SK-N-SH (cell line): ENCODE measurements around the gene CDH15.

ENCODE experiments used
- EZH2phosphoT487 ChIP-seq: fragments of 200-600 bp; sonication (generic); IDR thresholded peaks from 2 replicates; pipeline ENCODE4 v1.6.1; 2017; ENCODE audit warnings: low read depth, mixed run types, mild to moderate bottlenecking, antibody characterized with exemption, moderate library complexity, borderline replicate concordance
- GABPA ChIP-seq: IDR thresholded peaks from 2 replicates; pipeline ENCODE4 v1.4.0; 2012; ENCODE audit warnings: low read depth, mild to moderate bottlenecking
- POLR2AphosphoS5 ChIP-seq: IDR thresholded peaks from 2 replicates; pipeline ENCODE4 v1.6.1; 2012; ENCODE audit warnings: low read depth, low read length
- RAD21 ChIP-seq: IDR thresholded peaks from 2 replicates; pipeline ENCODE4 v1.6.1; 2012; ENCODE audit warnings: mild to moderate bottlenecking, low read length
- SIN3A ChIP-seq: IDR thresholded peaks from 2 replicates; pipeline ENCODE4 v1.6.1; 2012; ENCODE audit warnings: low read depth, mild to moderate bottlenecking, low read length, moderate library complexity, borderline replicate concordance
- SMC3 ChIP-seq: IDR thresholded peaks from 2 replicates; pipeline ENCODE4 v1.6.1; 2012; ENCODE audit warnings: low read depth, low read length, improper control_type of control experiment
- TAF1 ChIP-seq: IDR thresholded peaks from 2 replicates; pipeline ENCODE4 v1.6.1; 2012; ENCODE audit warnings: low read depth, mild to moderate bottlenecking, low read length, moderate library complexity, borderline replicate concordance
- YY1 ChIP-seq: IDR thresholded peaks from 2 replicates; pipeline ENCODE4 v1.4.0; 2012; ENCODE audit warnings: low read depth, mild to moderate bottlenecking
- TF ChIP-seq, protein P1 (sequence below): fragments of 200-600 bp; sonication (generic); IDR thresholded peaks from 2 replicates; pipeline ENCODE4 v1.6.1; 2017; ENCODE audit warnings: antibody characterized with exemption, mild to moderate bottlenecking, moderate library complexity
- TF ChIP-seq, protein P2 (sequence below): IDR thresholded peaks from 2 replicates; pipeline ENCODE4 v1.4.0; 2012; ENCODE audit warnings: low read depth
- TF ChIP-seq, protein P3 (sequence below): IDR thresholded peaks from 2 replicates; pipeline ENCODE4 v1.4.0; 2012; ENCODE audit warnings: low read depth, borderline replicate concordance
- TF ChIP-seq, protein P4 (sequence below): fragments of 150-350 bp; IDR thresholded peaks from 2 replicates; pipeline ENCODE4 v1.6.1; 2017; ENCODE audit warnings: antibody characterized with exemption, low read length, low read depth, borderline replicate concordance
- TF ChIP-seq, protein P5 (sequence below): IDR thresholded peaks from 2 replicates; pipeline ENCODE4 v1.6.1; 2012; ENCODE audit warnings: mild to moderate bottlenecking, low read depth, low read length, moderate library complexity
- TF ChIP-seq, protein P6 (sequence below): IDR thresholded peaks from 2 replicates; pipeline ENCODE4; 2012

DNA sequence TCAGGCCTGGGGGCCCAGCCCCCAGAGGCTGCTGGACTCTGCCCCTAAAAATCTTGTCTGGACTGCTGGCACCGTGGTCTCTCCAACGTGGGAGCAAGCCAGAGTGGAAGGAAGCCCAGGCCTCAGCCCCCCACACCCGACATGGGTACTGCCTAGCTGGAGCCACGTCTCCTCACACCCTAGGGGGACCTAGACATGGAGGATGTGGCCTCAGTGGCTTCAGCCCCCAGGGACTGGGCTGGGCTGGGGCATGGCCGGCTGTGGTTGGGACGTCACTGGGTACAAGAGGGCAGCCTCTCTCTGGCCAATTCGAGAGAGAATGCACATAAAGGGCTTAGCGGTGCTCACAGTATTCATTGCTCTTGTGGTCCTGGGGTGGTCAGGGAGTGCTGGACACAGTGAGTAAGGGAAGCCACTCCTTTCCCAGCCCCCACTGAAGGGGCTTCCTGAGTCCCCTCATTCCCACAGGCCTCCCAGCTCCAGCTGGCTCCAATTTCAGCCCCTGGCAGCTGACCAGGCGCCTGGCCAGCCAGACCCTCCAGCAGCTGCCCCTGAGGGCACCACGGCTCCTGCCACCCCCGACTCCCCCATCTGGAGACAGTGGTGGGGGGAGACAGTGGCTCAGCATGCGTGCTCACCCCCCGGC lies 1.1 kb downstream of the CDH15 start:
- TF ChIP-seq, protein P1, sequence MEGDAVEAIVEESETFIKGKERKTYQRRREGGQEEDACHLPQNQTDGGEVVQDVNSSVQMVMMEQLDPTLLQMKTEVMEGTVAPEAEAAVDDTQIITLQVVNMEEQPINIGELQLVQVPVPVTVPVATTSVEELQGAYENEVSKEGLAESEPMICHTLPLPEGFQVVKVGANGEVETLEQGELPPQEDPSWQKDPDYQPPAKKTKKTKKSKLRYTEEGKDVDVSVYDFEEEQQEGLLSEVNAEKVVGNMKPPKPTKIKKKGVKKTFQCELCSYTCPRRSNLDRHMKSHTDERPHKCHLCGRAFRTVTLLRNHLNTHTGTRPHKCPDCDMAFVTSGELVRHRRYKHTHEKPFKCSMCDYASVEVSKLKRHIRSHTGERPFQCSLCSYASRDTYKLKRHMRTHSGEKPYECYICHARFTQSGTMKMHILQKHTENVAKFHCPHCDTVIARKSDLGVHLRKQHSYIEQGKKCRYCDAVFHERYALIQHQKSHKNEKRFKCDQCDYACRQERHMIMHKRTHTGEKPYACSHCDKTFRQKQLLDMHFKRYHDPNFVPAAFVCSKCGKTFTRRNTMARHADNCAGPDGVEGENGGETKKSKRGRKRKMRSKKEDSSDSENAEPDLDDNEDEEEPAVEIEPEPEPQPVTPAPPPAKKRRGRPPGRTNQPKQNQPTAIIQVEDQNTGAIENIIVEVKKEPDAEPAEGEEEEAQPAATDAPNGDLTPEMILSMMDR = no peak
- TF ChIP-seq YY1 (no peak), POLR2AphosphoS5 (no peak), RAD21 (no peak), GABPA (no peak), TAF1 (no peak), SIN3A (no peak), SMC3 (no peak), EZH2phosphoT487 (no peak)
- TF ChIP-seq, protein P2, sequence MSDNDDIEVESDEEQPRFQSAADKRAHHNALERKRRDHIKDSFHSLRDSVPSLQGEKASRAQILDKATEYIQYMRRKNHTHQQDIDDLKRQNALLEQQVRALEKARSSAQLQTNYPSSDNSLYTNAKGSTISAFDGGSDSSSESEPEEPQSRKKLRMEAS = no peak
- TF ChIP-seq, protein P3, sequence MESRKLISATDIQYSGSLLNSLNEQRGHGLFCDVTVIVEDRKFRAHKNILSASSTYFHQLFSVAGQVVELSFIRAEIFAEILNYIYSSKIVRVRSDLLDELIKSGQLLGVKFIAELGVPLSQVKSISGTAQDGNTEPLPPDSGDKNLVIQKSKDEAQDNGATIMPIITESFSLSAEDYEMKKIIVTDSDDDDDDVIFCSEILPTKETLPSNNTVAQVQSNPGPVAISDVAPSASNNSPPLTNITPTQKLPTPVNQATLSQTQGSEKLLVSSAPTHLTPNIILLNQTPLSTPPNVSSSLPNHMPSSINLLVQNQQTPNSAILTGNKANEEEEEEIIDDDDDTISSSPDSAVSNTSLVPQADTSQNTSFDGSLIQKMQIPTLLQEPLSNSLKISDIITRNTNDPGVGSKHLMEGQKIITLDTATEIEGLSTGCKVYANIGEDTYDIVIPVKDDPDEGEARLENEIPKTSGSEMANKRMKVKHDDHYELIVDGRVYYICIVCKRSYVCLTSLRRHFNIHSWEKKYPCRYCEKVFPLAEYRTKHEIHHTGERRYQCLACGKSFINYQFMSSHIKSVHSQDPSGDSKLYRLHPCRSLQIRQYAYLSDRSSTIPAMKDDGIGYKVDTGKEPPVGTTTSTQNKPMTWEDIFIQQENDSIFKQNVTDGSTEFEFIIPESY = no peak
- TF ChIP-seq, protein P4, sequence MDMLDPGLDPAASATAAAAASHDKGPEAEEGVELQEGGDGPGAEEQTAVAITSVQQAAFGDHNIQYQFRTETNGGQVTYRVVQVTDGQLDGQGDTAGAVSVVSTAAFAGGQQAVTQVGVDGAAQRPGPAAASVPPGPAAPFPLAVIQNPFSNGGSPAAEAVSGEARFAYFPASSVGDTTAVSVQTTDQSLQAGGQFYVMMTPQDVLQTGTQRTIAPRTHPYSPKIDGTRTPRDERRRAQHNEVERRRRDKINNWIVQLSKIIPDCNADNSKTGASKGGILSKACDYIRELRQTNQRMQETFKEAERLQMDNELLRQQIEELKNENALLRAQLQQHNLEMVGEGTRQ = no peak
- TF ChIP-seq, protein P5, sequence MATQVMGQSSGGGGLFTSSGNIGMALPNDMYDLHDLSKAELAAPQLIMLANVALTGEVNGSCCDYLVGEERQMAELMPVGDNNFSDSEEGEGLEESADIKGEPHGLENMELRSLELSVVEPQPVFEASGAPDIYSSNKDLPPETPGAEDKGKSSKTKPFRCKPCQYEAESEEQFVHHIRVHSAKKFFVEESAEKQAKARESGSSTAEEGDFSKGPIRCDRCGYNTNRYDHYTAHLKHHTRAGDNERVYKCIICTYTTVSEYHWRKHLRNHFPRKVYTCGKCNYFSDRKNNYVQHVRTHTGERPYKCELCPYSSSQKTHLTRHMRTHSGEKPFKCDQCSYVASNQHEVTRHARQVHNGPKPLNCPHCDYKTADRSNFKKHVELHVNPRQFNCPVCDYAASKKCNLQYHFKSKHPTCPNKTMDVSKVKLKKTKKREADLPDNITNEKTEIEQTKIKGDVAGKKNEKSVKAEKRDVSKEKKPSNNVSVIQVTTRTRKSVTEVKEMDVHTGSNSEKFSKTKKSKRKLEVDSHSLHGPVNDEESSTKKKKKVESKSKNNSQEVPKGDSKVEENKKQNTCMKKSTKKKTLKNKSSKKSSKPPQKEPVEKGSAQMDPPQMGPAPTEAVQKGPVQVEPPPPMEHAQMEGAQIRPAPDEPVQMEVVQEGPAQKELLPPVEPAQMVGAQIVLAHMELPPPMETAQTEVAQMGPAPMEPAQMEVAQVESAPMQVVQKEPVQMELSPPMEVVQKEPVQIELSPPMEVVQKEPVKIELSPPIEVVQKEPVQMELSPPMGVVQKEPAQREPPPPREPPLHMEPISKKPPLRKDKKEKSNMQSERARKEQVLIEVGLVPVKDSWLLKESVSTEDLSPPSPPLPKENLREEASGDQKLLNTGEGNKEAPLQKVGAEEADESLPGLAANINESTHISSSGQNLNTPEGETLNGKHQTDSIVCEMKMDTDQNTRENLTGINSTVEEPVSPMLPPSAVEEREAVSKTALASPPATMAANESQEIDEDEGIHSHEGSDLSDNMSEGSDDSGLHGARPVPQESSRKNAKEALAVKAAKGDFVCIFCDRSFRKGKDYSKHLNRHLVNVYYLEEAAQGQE = no peak
- TF ChIP-seq, protein P6, sequence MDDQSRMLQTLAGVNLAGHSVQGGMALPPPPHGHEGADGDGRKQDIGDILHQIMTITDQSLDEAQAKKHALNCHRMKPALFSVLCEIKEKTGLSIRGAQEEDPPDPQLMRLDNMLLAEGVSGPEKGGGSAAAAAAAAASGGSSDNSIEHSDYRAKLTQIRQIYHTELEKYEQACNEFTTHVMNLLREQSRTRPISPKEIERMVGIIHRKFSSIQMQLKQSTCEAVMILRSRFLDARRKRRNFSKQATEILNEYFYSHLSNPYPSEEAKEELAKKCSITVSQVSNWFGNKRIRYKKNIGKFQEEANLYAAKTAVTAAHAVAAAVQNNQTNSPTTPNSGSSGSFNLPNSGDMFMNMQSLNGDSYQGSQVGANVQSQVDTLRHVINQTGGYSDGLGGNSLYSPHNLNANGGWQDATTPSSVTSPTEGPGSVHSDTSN = no peak
